ENCODE results near the gene ENTHD1. TPM values are rescaled to one million over a fixed set of nuclear protein-coding genes. Genes with fewer than 3 reads are reported as not detected.

ENTHD1 gene
- polyA plus RNA-seq (2012; ENCODE audit: missing spikeins), result not detected

- TF ChIP-seq POLR2AphosphoS5 (IDR thresholded peaks at IDR 0.05; ENCODE audit: low read depth, low read length) (no peak), POLR2A (IDR thresholded peaks at IDR 0.05; ENCODE audit: low read depth, low read length) (no peak), TAF1 (IDR thresholded peaks at IDR 0.05; ENCODE audit: borderline replicate concordance, low read depth, low read length) (no peak)
- no peak for FAIRE-seq
- no peak for DNase-seq (ENCODE audit: insufficient read length)
Measured at GRCh38 chr22:39893526-39893925, at the start of gene ENTHD1. Gene ENTHD1, minus strand, starts transcription at chr22:39893760. Its CDS starts 6,012 bp downstream, at chr22:39887748.

DNA sequence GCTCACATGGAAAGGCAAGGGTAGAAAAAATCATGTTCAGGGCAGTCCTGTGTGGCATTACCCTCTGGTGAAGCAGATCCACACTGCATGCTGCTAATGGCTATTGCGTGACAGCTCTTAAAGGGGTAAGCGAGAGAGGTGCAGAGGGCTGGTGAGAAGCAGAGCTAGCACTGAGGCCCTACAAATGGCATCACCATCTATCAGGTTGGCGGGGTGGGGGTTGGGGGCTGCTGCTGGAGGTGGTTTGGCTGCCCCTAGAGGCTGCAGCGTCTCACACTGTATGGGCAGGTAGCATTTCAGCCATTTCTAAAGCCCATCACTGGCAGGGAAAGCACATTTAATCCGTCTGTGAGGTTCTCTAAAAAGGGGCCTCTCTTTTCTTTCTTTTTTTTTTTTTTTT is 49.8 kb upstream of the ENTHD1 start:
- no peak for TF ChIP-seq POLR2A (IDR thresholded peaks at IDR 0.05; ENCODE audit: low read depth, low read length)
- TF ChIP-seq TAF1 (IDR thresholded peaks at IDR 0.05; ENCODE audit: borderline replicate concordance, low read depth, low read length), result no peak
- TF ChIP-seq POLR2AphosphoS5 (IDR thresholded peaks at IDR 0.05; ENCODE audit: low read depth, low read length), result no peak
- FAIRE-seq (no peak), DNase-seq (ENCODE audit: insufficient read length) (no peak)

- DNase-seq (ENCODE audit: insufficient read length), result no peak
- FAIRE-seq, result no peak
- TF ChIP-seq POLR2A (IDR thresholded peaks at IDR 0.05; ENCODE audit: low read depth, low read length) (no peak), POLR2AphosphoS5 (IDR thresholded peaks at IDR 0.05; ENCODE audit: low read depth, low read length) (no peak), TAF1 (IDR thresholded peaks at IDR 0.05; ENCODE audit: borderline replicate concordance, low read depth, low read length) (no peak)
Measured at GRCh38 chr22:39942439-39943230, 49.1 kb upstream of the ENTHD1 start.

- FAIRE-seq (no peak), DNase-seq (ENCODE audit: insufficient read length) (no peak)
- TF ChIP-seq POLR2AphosphoS5 (IDR thresholded peaks at IDR 0.05; ENCODE audit: low read depth, low read length), result no peak
- TF ChIP-seq TAF1 (IDR thresholded peaks at IDR 0.05; ENCODE audit: borderline replicate concordance, low read depth, low read length), result no peak
- no peak for TF ChIP-seq POLR2A (IDR thresholded peaks at IDR 0.05; ENCODE audit: low read depth, low read length)
Measured at GRCh38 chr22:39941601-39942000, 48.0 kb upstream of the ENTHD1 start.

GRCh38 chr22:39940757-39941305 is 47.3 kb upstream of the ENTHD1 start:
- no peak for TF ChIP-seq POLR2A (IDR thresholded peaks at IDR 0.05; ENCODE audit: low read depth, low read length)
- TF ChIP-seq POLR2AphosphoS5 (IDR thresholded peaks at IDR 0.05; ENCODE audit: low read depth, low read length), result no peak
- no peak for TF ChIP-seq TAF1 (IDR thresholded peaks at IDR 0.05; ENCODE audit: borderline replicate concordance, low read depth, low read length)
- FAIRE-seq (no peak), DNase-seq (ENCODE audit: insufficient read length) (no peak)

DNA sequence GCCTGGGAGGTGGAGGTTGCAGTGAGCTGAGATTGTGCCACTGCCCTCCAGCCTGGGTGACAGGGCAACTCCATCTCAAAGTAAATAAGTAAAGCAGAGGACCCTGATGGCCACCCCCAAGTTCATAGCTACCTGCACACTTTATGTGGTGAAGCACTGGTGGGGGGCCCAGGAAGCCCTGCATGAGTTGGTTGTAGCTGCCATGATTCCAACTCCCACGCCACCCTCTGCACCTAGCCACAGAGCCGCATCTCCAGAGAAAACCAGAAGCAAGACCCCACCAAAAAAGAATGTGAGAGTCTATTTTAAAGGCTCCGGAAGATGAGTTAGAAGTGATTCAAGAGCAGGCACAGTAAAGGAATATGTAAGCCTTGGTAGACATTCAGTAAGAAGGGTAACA is 46.3 kb upstream of the ENTHD1 start:
- FAIRE-seq (no peak), DNase-seq (ENCODE audit: insufficient read length) (no peak)
- TF ChIP-seq POLR2A (IDR thresholded peaks at IDR 0.05; ENCODE audit: low read depth, low read length), result no peak
- no peak for TF ChIP-seq POLR2AphosphoS5 (IDR thresholded peaks at IDR 0.05; ENCODE audit: low read depth, low read length)
- TF ChIP-seq TAF1 (IDR thresholded peaks at IDR 0.05; ENCODE audit: borderline replicate concordance, low read depth, low read length), result no peak

DNA sequence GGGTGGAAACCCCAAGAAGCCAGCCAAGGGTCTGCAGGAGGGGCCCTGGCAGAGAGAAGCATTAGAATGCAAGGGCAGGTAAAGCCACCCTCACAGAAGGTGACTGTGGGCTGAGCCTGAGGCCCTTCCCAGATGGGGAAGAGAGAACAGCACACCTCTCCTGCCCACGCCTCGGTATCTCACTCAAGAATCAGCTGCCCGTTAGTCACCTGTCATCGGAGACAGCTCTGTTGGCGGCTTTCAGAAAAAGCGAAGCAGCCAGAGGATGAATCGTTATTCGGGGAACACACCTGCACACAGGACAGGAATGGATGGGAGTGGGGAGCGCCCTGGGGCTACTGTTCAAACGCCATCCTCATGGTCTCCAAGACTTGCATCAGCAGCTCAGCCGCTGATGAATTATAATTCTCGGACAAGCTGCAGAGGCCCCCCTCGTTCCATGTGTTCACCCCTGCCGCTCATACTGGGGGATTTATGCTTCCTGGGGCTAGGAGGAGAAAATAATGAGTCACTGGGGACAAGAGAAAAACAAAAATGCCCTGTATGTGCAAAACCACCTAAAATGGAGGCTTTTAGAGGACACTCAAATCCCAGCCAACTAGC is 45.0 kb upstream of the ENTHD1 start:
- no peak for FAIRE-seq
- no peak for DNase-seq (ENCODE audit: insufficient read length)
- TF ChIP-seq POLR2A (IDR thresholded peaks at IDR 0.05; ENCODE audit: low read depth, low read length) (no peak), POLR2AphosphoS5 (IDR thresholded peaks at IDR 0.05; ENCODE audit: low read depth, low read length) (no peak), TAF1 (IDR thresholded peaks at IDR 0.05; ENCODE audit: borderline replicate concordance, low read depth, low read length) (no peak)

DNA sequence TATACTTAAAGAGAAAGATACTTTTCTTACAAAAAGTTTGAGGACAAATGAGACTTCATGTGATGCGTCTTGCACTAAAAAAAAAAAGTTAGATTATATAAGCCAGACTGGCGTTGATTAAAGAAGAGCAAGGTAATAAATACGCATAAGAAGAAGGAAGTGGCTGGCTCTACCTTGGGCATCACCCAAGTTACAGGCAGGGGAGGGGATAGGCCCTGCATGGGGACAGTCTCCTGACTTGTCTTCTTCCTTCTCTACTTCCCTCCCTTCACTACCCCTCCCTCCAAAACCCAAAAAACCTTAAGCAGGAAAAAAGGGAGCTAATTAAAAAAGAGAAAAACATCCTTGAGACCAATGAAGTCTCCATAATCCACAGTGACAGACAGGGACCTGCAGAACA is 44.3 kb upstream of the ENTHD1 start:
- no peak for DNase-seq (ENCODE audit: insufficient read length)
- FAIRE-seq, result no peak
- no peak for TF ChIP-seq POLR2AphosphoS5 (IDR thresholded peaks at IDR 0.05; ENCODE audit: low read depth, low read length)
- no peak for TF ChIP-seq POLR2A (IDR thresholded peaks at IDR 0.05; ENCODE audit: low read depth, low read length)
- TF ChIP-seq TAF1 (IDR thresholded peaks at IDR 0.05; ENCODE audit: borderline replicate concordance, low read depth, low read length), result no peak

- DNase-seq (ENCODE audit: insufficient read length) (no peak), FAIRE-seq (peak; percentile 60)
- no peak for TF ChIP-seq POLR2A (IDR thresholded peaks at IDR 0.05; ENCODE audit: low read depth, low read length)
- no peak for TF ChIP-seq TAF1 (IDR thresholded peaks at IDR 0.05; ENCODE audit: borderline replicate concordance, low read depth, low read length)
- TF ChIP-seq POLR2AphosphoS5 (IDR thresholded peaks at IDR 0.05; ENCODE audit: low read depth, low read length), result no peak
Measured at GRCh38 chr22:39936523-39937145, 43.1 kb upstream of the ENTHD1 start.

GRCh38 chr22:39935612-39936011 is 42.1 kb upstream of the ENTHD1 start:
- no peak for TF ChIP-seq POLR2AphosphoS5 (IDR thresholded peaks at IDR 0.05; ENCODE audit: low read depth, low read length)
- no peak for TF ChIP-seq TAF1 (IDR thresholded peaks at IDR 0.05; ENCODE audit: borderline replicate concordance, low read depth, low read length)
- TF ChIP-seq POLR2A (IDR thresholded peaks at IDR 0.05; ENCODE audit: low read depth, low read length), result no peak
- FAIRE-seq (peak; percentile 36), DNase-seq (ENCODE audit: insufficient read length) (no peak)

GRCh38 chr22:39935116-39935515 is 41.6 kb upstream of the ENTHD1 start:
- FAIRE-seq (no peak), DNase-seq (ENCODE audit: insufficient read length) (no peak)
- no peak for TF ChIP-seq TAF1 (IDR thresholded peaks at IDR 0.05; ENCODE audit: borderline replicate concordance, low read depth, low read length)
- TF ChIP-seq POLR2A (IDR thresholded peaks at IDR 0.05; ENCODE audit: low read depth, low read length), result no peak
- no peak for TF ChIP-seq POLR2AphosphoS5 (IDR thresholded peaks at IDR 0.05; ENCODE audit: low read depth, low read length)
